ENCODE data around the gene PCNT. TPM values are rescaled to one million over a fixed set of nuclear protein-coding genes. Genes with fewer than 3 reads are reported as not detected.

Gene PCNT
- polyA plus RNA-seq, 1 donor from 2014 or later, result 28.2 TPM

GRCh38 chr21:46393941-46394594, 70.1 kb downstream of the PCNT start:
- Histone ChIP-seq H3K9me2 (ENCODE audit: insufficient read depth, low read length) (no peaks in the 10 kb centered on the region), H3K4me2 (ENCODE audit: low read length) (no peak overlapping the region), H3F3A (ENCODE audit: insufficient read depth, low read length, poor library complexity, severe bottlenecking) (no peaks in the 10 kb centered on the region), H3K9ac (ENCODE audit: low read length) (peak overlapping the region; percentile 1), H3K27ac (ENCODE audit: low read length) (no peak overlapping the region), H3K27me3 (ENCODE audit: insufficient read depth, low read depth, low read length) (no peaks in the 10 kb centered on the region), H3K36me3 (ENCODE audit: insufficient read depth, low read length) (no peaks in the 10 kb centered on the region), H3K9me3 (ENCODE audit: low read length) (no peaks in the 10 kb centered on the region), H2AFZ (ENCODE audit: low read depth, low read length) (no peak overlapping the region), H4K20me1 (ENCODE audit: insufficient read depth) (no peaks in the 10 kb centered on the region), H3K79me2 (replicated peaks; ENCODE audit: insufficient read depth, low read length) (no peaks in the 10 kb centered on the region), H3K4me3 (ENCODE audit: low read length) (no peak overlapping the region)
- TF ChIP-seq EP300 (conservative IDR thresholded peaks at IDR 0.05; ENCODE audit: poor library complexity, severe bottlenecking), result no peak
- no peak for TF ChIP-seq SMC3 (conservative IDR thresholded peaks at IDR 0.05; ENCODE audit: poor library complexity)
- TF ChIP-seq TAF1 (IDR thresholded peaks at IDR 0.05; ENCODE audit: low read depth), result no peak
- no peak for TF ChIP-seq CTCF (IDR thresholded peaks at IDR 0.05; ENCODE audit: poor library complexity, severe bottlenecking)
- TF ChIP-seq REST (IDR thresholded peaks at IDR 0.05; ENCODE audit: borderline replicate concordance), result no peak
- TF ChIP-seq POLR2AphosphoS5 (IDR thresholded peaks at IDR 0.05), result no peak
- no peak for TF ChIP-seq MXI1 (conservative IDR thresholded peaks at IDR 0.05; ENCODE audit: poor library complexity, severe bottlenecking)
- TF ChIP-seq EZH2 (IDR thresholded peaks at IDR 0.05; ENCODE audit: borderline replicate concordance, insufficient read depth, low read length, poor library complexity, severe bottlenecking), result no peak
- no peak for TF ChIP-seq RAD21 (conservative IDR thresholded peaks at IDR 0.05)

- Histone ChIP-seq H3K9me3 (ENCODE audit: low read length) (no peaks in the 10 kb centered on the region), H4K20me1 (ENCODE audit: insufficient read depth) (no peaks in the 10 kb centered on the region), H3K36me3 (ENCODE audit: insufficient read depth, low read length) (no peaks in the 10 kb centered on the region), H3K27me3 (ENCODE audit: insufficient read depth, low read depth, low read length) (no peaks in the 10 kb centered on the region), H3K9ac (ENCODE audit: low read length) (no peak overlapping the region), H2AFZ (ENCODE audit: low read depth, low read length) (no peak overlapping the region), H3K4me3 (ENCODE audit: low read length) (no peak overlapping the region), H3K9me2 (ENCODE audit: insufficient read depth, low read length) (no peaks in the 10 kb centered on the region), H3K79me2 (replicated peaks; ENCODE audit: insufficient read depth, low read length) (no peaks in the 10 kb centered on the region), H3K27ac (ENCODE audit: low read length) (no peak overlapping the region), H3F3A (ENCODE audit: insufficient read depth, low read length, poor library complexity, severe bottlenecking) (no peaks in the 10 kb centered on the region), H3K4me2 (ENCODE audit: low read length) (no peak overlapping the region)
- TF ChIP-seq SMC3 (conservative IDR thresholded peaks at IDR 0.05; ENCODE audit: poor library complexity), result no peak
- TF ChIP-seq RAD21 (conservative IDR thresholded peaks at IDR 0.05), result no peak
- TF ChIP-seq TAF1 (IDR thresholded peaks at IDR 0.05; ENCODE audit: low read depth), result no peak
- no peak for TF ChIP-seq CTCF (IDR thresholded peaks at IDR 0.05; ENCODE audit: poor library complexity, severe bottlenecking)
- no peak for TF ChIP-seq POLR2AphosphoS5 (IDR thresholded peaks at IDR 0.05)
- TF ChIP-seq EP300 (conservative IDR thresholded peaks at IDR 0.05; ENCODE audit: poor library complexity, severe bottlenecking), result no peak
- TF ChIP-seq REST (IDR thresholded peaks at IDR 0.05; ENCODE audit: borderline replicate concordance), result no peak
- no peak for TF ChIP-seq MXI1 (conservative IDR thresholded peaks at IDR 0.05; ENCODE audit: poor library complexity, severe bottlenecking)
- TF ChIP-seq EZH2 (IDR thresholded peaks at IDR 0.05; ENCODE audit: borderline replicate concordance, insufficient read depth, low read length, poor library complexity, severe bottlenecking), result no peak
These were observed 70.7 kb downstream of the PCNT start for GRCh38 chr21:46394595-46395104.
